ENCODE measurements around the gene IMMP1L. TPM values are rescaled to one million over a fixed set of nuclear protein-coding genes. Genes with fewer than 3 reads are reported as not detected.

Gene IMMP1L
- total RNA-seq, 1 donor from 2014 or later: 35.2 TPM

GRCh38 chr11:31419669-31420068 lies 89.8 kb downstream of the IMMP1L start:
- TF ChIP-seq CTCF (conservative IDR thresholded peaks at IDR 0.05): no peak
- no peaks in the 10 kb centered on the region for H3K27me3 Mint-ChIP-seq
- no peaks in the 10 kb centered on the region for H3K9me3 Mint-ChIP-seq
- H3K4me1 Mint-ChIP-seq (ENCODE audit: unreplicated experiment): peaks cover 13% of the 10 kb centered on the region
- H3K36me3 Mint-ChIP-seq: peaks cover 3% of the 10 kb centered on the region
- no peak overlapping the region for H3K27ac Mint-ChIP-seq
- DNase-seq (ENCODE audit: extremely low spot score, unreplicated experiment): no peak
- no peak overlapping the region for H3K4me3 Mint-ChIP-seq

GRCh38 chr11:31419138-31419537 lies 90.3 kb downstream of the IMMP1L start:
- Mint-ChIP-seq H3K36me3 (peaks cover 3% of the 10 kb centered on the region), H3K27ac (no peak overlapping the region), H3K4me1 (ENCODE audit: unreplicated experiment) (peaks cover 13% of the 10 kb centered on the region), H3K27me3 (no peaks in the 10 kb centered on the region), H3K9me3 (no peaks in the 10 kb centered on the region), H3K4me3 (no peak overlapping the region)
- TF ChIP-seq CTCF (conservative IDR thresholded peaks at IDR 0.05): no peak
- no peak for DNase-seq (ENCODE audit: extremely low spot score, unreplicated experiment)

- H3K4me1 Mint-ChIP-seq (ENCODE audit: unreplicated experiment): peaks cover 13% of the 10 kb centered on the region
- no peak overlapping the region for H3K4me3 Mint-ChIP-seq
- DNase-seq (ENCODE audit: extremely low spot score, unreplicated experiment): no peak
- TF ChIP-seq CTCF (conservative IDR thresholded peaks at IDR 0.05): no peak
- H3K27me3 Mint-ChIP-seq: no peaks in the 10 kb centered on the region
- no peak overlapping the region for H3K27ac Mint-ChIP-seq
- H3K9me3 Mint-ChIP-seq: no peaks in the 10 kb centered on the region
- peaks cover 3% of the 10 kb centered on the region for H3K36me3 Mint-ChIP-seq
Observed at GRCh38 chr11:31417816-31418215, 91.6 kb downstream of the IMMP1L start.

- Mint-ChIP-seq H3K36me3 (peaks cover 3% of the 10 kb centered on the region), H3K4me3 (no peak overlapping the region), H3K4me1 (ENCODE audit: unreplicated experiment) (peaks cover 13% of the 10 kb centered on the region), H3K9me3 (no peaks in the 10 kb centered on the region), H3K27ac (no peak overlapping the region), H3K27me3 (no peaks in the 10 kb centered on the region)
- DNase-seq (ENCODE audit: extremely low spot score, unreplicated experiment): no peak
- no peak for TF ChIP-seq CTCF (conservative IDR thresholded peaks at IDR 0.05)
Observed at GRCh38 chr11:31417357-31417756, 92.1 kb downstream of the IMMP1L start.

- Mint-ChIP-seq H3K27ac (no peak overlapping the region), H3K27me3 (no peaks in the 10 kb centered on the region), H3K4me3 (no peak overlapping the region), H3K9me3 (peaks cover 4% of the 10 kb centered on the region), H3K4me1 (ENCODE audit: unreplicated experiment) (peaks cover 13% of the 10 kb centered on the region), H3K36me3 (peaks cover 12% of the 10 kb centered on the region)
- no peak for TF ChIP-seq CTCF (conservative IDR thresholded peaks at IDR 0.05)
- no peak for DNase-seq (ENCODE audit: extremely low spot score, unreplicated experiment)
Observed at GRCh38 chr11:31415435-31415834, 94.0 kb downstream of the IMMP1L start.

- peaks cover 4% of the 10 kb centered on the region for H3K9me3 Mint-ChIP-seq
- H3K27me3 Mint-ChIP-seq: no peaks in the 10 kb centered on the region
- no peak for DNase-seq (ENCODE audit: extremely low spot score, unreplicated experiment)
- H3K4me3 Mint-ChIP-seq: no peak overlapping the region
- peaks cover 6% of the 10 kb centered on the region for H3K4me1 Mint-ChIP-seq (ENCODE audit: unreplicated experiment)
- H3K36me3 Mint-ChIP-seq: peaks cover 12% of the 10 kb centered on the region
- no peak overlapping the region for H3K27ac Mint-ChIP-seq
- no peak for TF ChIP-seq CTCF (conservative IDR thresholded peaks at IDR 0.05)
Observed at GRCh38 chr11:31414338-31414737, 95.1 kb downstream of the IMMP1L start.
